G401.6 (cell line): ENCODE results near the gene SP3.

Experiments
- FAIRE-seq: peaks from 2 replicates; lab custom pipeline; 2012; peaks lifted over from hg19 to GRCh38; lab: Jason Lieb, UNC

SP3 gene

DNA sequence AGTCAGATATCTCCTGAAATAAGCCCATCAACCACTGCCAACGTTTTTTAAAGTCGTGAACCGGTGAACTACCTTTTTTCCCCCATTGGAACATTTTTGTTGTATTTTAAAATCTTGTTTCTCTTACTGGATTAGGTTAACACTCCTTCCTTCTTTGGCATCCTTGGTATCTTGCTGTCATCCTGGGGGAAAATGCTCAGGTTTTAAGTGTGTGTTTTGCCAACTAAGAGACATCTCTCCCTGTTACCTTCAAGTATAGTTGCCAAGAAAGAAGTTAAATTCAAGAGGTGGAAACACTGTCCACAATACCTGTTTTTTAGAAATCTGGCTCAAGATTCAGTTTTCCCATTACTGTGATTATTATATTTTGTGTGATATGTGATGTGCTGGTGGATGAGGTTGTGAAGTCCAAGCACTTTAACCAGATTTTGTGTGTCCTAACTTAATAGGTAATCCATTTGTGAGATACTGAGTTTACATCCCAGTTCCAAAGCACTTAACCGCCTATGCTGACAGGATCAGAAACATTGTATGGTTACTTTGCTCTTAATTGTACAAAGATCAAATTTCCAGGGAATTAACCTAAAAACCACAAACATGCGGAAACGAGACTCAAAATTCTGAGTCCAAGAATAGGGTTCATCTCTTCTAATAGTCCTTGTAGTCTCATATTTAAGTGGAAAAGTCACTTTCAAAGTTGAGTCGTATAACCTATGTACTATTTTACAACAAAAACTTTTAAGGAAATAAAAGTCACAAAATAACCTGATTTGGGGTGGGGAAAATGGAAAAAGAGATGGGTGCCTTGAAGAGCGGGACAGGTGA, 1.3 kb upstream of the SP3 start:
- FAIRE-seq: no peak

- FAIRE-seq: no peak
Measured at GRCh38 chr2:173964565-173965371, 405 bp downstream of the SP3 start.

- FAIRE-seq: no peak
Measured at GRCh38 chr2:173963817-173964564, 1.2 kb downstream of the SP3 start.

- no peak for FAIRE-seq
Measured at GRCh38 chr2:173963323-173963816, 1.8 kb downstream of the SP3 start.

DNA sequence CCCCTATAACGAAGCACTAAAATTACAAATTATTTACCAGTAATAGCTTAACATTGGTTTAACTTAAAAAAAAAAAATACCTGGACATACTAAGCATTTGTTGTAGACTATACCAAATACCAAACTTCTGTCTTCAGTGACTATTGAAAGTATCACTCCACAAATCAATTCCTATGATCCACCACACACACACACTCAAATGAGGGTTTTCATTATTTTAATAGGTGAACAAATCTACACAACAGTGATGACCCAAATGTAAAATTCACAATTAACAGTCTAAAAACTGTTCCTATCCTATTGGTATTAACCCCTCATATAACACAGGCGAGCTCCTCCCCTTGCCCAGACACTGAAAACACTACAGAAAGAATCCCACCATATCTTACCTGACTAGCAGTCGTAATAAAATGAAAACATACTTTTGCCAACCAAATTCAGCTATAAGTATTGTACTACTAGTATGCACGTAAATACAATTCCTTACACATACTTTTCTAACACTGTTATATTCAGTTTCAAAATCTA, 2.5 kb downstream of the SP3 start:
- no peak for FAIRE-seq

DNA sequence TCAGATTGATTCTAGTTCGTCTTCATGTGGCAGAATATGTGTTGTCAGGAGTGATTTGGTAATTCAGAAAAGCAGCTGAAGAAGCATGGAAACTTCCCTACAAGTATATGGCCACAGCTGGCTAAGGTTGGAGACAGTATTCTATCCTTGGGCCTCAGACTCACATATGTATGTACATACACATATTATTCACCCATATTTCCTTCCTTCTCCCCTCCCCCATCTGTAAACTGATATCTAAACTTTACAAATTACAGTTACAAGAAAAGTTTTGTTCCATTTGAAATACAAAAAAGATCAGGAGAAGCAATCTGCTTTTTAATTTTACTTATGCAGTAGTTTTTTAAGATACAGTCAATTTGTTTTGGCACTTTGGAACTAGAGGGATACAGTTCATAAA, 3.1 kb downstream of the SP3 start:
- no peak for FAIRE-seq

DNA sequence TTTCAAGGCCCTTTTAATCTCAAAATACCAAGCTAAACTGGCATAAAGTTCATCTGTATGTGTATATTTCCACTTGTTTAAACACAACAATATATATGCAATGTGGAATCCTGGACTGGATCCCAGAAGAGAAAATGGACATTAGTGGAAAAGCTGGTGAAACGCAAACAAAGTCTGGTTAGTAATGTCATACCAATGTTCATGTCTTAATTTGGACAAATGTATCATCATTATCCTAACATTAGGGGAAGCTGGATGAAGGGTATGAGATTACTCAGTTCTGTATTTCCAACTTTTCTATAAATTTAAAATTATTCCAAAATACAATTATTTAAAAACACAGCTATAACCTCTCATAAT, 3.8 kb downstream of the SP3 start:
- FAIRE-seq: peak; percentile 41

DNA sequence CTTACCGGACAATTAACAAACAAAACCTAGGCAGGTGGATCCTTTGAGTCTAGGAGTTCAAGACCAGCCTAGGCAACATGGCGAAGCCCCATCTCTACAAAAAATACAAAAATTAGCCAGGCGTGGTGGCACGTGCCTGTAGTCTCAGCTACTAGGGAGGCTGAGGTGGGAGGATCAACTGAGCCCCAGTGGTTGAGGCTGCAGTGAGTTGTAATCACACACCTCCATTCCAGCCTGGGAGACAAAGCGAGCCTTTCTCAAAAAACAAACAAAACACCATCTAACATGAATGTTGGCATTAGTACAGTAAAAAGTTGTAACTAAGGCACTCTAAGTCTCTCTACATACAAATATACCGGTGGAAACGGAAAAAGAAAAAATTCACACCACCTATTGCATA, 5.3 kb downstream of the SP3 start:
- FAIRE-seq: no peak

DNA sequence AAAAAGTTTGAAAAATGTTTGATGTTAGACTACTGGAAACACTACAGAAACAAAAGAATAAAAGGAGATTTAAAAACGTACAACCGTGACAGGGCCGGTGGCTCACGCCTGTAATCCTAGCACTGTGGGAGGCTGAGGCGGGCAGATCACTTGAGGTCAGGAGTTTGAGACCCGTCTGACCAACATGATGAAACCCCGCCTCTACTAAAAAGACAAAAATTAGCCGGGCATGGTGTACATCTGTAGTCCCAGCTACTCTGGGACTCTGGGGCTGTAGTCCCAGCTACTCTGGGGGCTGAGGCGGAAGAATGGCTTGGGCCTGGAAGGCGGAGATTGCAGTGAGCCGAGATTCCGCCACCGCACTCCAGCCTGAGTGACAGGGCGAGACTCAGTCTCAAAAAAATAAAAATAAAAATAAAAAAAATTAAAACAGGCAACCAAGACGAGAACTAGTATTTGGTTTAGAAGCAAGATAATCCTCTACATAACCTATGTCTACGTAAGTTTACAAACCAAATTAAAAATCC, 5.8 kb downstream of the SP3 start:
- FAIRE-seq: no peak

DNA sequence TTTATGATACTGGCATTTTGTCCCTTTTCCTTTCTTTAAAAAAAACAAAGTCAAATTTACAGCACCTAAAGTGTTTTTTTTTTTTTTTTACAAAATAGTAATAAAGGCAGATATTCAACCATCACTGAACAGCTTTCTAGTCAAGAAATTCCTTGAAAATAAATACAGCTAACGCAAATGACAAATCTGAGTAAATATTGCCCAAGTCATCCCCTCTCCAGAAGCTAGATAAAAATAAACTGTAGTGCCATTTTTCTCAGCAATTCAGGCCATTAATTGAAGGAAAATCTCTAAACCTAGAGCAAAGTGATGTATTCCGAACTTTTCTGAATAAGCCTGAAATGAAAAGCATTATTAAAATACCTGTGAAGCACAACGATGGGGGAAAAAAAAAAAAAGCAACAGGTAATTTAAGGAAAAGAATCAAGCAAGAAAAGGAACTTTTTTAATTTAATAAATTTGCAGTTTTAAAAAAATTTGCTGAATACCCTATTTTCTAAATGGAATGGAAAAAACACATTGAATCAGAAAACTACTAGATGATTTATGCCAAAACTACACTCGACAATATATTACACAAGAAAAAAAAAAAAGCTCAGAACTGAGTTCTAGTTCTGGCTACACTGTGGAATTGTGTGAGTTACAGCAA, 6.9 kb downstream of the SP3 start:
- FAIRE-seq: peak; percentile 75

- no peak for FAIRE-seq
Measured at GRCh38 chr2:173957517-173957916, 7.7 kb downstream of the SP3 start.

DNA sequence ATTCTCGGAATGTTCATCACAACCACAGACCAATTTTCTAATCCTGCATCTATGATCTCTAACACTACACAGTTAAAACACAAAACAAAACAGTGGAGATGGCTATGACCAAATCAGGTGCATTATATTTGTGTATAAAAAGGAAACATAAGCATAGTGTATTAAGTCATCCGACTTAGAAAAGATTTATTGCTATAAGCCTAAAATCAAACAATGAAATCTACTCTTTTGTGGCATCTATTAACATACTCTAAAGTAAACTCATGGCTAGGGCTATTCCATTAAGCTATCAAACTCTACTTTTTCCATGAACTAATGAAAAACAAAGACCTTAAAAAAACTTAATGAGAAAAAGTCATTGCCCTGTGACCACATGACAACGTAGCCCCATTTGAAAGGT, 8.7 kb downstream of the SP3 start:
- FAIRE-seq: no peak

GRCh38 chr2:173955867-173956266, 9.3 kb downstream of the SP3 start:
- FAIRE-seq: no peak

DNA sequence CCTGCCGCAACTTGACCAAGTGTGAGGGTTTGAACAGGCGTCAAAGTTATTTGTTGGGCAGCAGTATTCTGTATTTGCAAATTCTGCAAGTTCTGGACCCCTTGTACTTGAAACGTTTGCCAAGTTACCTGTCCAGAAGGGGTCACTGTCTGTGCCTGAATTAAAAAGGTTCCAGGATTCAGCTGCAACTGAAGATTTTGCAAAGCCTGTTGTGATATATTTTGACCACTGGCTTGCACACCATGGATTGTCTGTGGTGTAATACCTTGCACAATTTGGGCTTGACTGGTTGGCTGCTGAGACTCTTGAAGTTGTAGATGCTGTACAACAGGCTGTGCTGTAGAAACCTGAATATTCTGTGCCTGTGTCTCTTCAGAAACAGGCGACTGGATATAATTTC, 10.2 kb downstream of the SP3 start:
- FAIRE-seq: no peak

DNA sequence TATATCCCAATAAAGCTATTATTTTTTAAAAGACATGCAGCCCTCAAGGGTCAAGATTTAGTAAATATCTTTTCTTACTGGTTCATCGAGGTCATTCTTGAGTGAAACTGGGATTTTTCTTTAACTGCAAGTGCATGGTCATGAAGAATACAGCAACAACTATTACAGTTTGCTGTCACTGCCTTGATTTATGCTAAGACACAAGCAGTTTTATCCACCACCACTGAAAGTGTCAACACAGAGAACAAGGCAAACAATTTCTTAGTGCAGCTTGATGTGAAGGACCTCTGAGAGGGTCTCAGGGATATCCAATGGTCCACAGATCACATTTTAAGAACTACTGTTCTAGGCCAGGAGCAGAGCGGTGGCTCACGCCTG, 12.1 kb downstream of the SP3 start:
- no peak for FAIRE-seq

- no peak for FAIRE-seq
Measured at GRCh38 chr2:173952267-173953046, 12.7 kb downstream of the SP3 start.

- FAIRE-seq: no peak
Measured at GRCh38 chr2:173948842-173949241, 16.3 kb downstream of the SP3 start.

GRCh38 chr2:173948198-173948597, 17.0 kb downstream of the SP3 start:
- FAIRE-seq: no peak

DNA sequence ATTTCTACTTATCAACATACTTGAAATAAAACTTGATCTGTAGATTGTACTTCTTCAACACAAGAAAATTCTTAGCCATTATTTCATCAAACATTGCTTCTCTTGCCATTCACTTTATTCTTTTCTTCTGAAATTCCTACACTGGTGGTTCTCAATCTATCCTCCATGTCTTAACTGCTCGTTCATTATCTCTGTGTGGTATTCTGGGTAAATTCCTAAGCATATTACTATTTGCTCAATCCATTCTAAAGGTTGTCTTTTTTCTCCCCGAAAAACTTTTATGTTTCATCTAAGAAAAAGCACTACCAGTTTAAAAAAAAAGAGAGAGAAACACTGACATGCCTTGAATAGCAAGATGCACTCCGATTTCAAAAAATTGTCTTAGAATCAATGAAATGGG, 18.0 kb downstream of the SP3 start:
- FAIRE-seq: no peak

DNA sequence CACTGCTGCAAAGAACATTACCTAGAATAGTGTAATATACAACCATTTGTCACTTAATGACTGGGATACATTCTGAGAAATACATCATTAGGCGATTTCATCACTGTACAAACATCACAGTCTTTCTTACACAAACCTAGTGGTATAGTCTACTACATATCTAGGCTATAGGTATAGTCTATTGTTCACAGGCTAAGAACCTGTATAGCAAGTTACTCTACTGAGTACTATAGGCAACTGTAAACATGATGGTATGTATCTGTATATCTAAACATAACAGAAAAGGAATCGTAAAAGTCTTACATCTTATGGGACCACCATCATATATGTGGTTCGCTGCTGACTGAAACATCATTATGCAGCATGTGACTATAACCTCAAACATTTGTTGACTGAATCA, 21.4 kb downstream of the SP3 start:
- FAIRE-seq: no peak
